ENCODE data around the gene C1QL2.

The C1QL2 gene

GRCh38 chr2:119197529-119198239, 39.1 kb upstream of the C1QL2 start:
- Histone ChIP-seq H3K79me1 (ENCODE audit: low read depth, low read length) (no peaks in the 10 kb centered on the region), H2BK12ac (ENCODE audit: low read length) (no peak overlapping the region), H3K4ac (ENCODE audit: low read length) (no peak overlapping the region), H2AFZ (ENCODE audit: low read length) (no peak overlapping the region), H3K4me1 (ENCODE audit: control insufficient read depth in 2 of 2, insufficient read depth in 1 of 2, low read depth in 1 of 2, low read length in 2 of 2) (peaks cover 0 to 3% of the 10 kb centered on the region in 2 donors), H3K14ac (ENCODE audit: low read length) (no peak overlapping the region), H3K4me3 (ENCODE audit: low read length in 2 of 2) (no peak overlapping the region), H3K36me3 (replicated peaks in 1 of 2; ENCODE audit: control insufficient read depth in 2 of 2, insufficient read depth in 2 of 2, low read length in 2 of 2) (no peaks in the 10 kb centered on the region), H3K9ac (ENCODE audit: low read depth, low read length, poor library complexity) (no peak overlapping the region), H2BK120ac (ENCODE audit: low read depth, low read length) (no peak overlapping the region), H3K4me2 (ENCODE audit: insufficient read depth, low read length, poor library complexity, severe bottlenecking) (no peak overlapping the region), H4K91ac (ENCODE audit: low read depth, low read length, poor library complexity) (no peak overlapping the region), H2AK5ac (ENCODE audit: low read depth, low read length) (no peak overlapping the region), H3K27ac (replicated peaks; ENCODE audit: low read length) (no peak overlapping the region), H3K18ac (ENCODE audit: low read length) (no peak overlapping the region), H4K8ac (ENCODE audit: low read depth, low read length) (no peak overlapping the region), H2BK5ac (ENCODE audit: low read length) (no peak overlapping the region), H3K27me3 (ENCODE audit: control insufficient read depth in 3 of 3, insufficient read depth in 3 of 3, low read depth in 1 of 3, low read length in 3 of 3) (peaks cover 0 to 12% (median 3%) of the 10 kb centered on the region in 3 experiments), H3K9me3 (replicated peaks in 1 of 2; ENCODE audit: control insufficient read depth in 2 of 2, insufficient read depth in 1 of 2, low read depth in 1 of 2, low read length in 2 of 2) (no peaks in the 10 kb centered on the region), H2BK15ac (ENCODE audit: low read length) (no peak overlapping the region), H3K23ac (ENCODE audit: low read depth, low read length, poor library complexity) (no peak overlapping the region)
- no CpG with 5 or more reads among the region's 10 CpGs for WGBS, 2 donors (ENCODE audit: extremely low coverage in 2 of 2, insufficient read length in 2 of 2, insufficient replicate concordance in 1 of 2)
- DNase-seq (ENCODE audit: low spot score): no peak

- H3K4me3 ChIP-seq (ENCODE audit: low read length in 2 of 2): no peak overlapping the region
- no peak overlapping the region for H2AFZ ChIP-seq (ENCODE audit: low read length)
- H2BK15ac ChIP-seq (ENCODE audit: low read length): no peak overlapping the region
- no peaks in the 10 kb centered on the region for H3K79me1 ChIP-seq (ENCODE audit: low read depth, low read length)
- H4K91ac ChIP-seq (ENCODE audit: low read depth, low read length, poor library complexity): no peak overlapping the region
- no peak overlapping the region for H2BK5ac ChIP-seq (ENCODE audit: low read length)
- no peak overlapping the region for H3K4me2 ChIP-seq (ENCODE audit: insufficient read depth, low read length, poor library complexity, severe bottlenecking)
- no peak overlapping the region for H3K18ac ChIP-seq (ENCODE audit: low read length)
- H3K4ac ChIP-seq (ENCODE audit: low read length): no peak overlapping the region
- H2BK12ac ChIP-seq (ENCODE audit: low read length): no peak overlapping the region
- no peaks in the 10 kb centered on the region for H3K36me3 ChIP-seq (replicated peaks in 1 of 2; ENCODE audit: control insufficient read depth in 2 of 2, insufficient read depth in 2 of 2, low read length in 2 of 2)
- no peaks in the 10 kb centered on the region for H3K9me3 ChIP-seq (replicated peaks in 1 of 2; ENCODE audit: control insufficient read depth in 2 of 2, insufficient read depth in 1 of 2, low read depth in 1 of 2, low read length in 2 of 2)
- no peak overlapping the region for H4K8ac ChIP-seq (ENCODE audit: low read depth, low read length)
- H3K23ac ChIP-seq (ENCODE audit: low read depth, low read length, poor library complexity): no peak overlapping the region
- H3K9ac ChIP-seq (ENCODE audit: low read depth, low read length, poor library complexity): no peak overlapping the region
- H2AK5ac ChIP-seq (ENCODE audit: low read depth, low read length): no peak overlapping the region
- no peak overlapping the region for H2BK120ac ChIP-seq (ENCODE audit: low read depth, low read length)
- peaks cover 0 to 12% (median 3%) of the 10 kb centered on the region in 3 experiments for H3K27me3 ChIP-seq (ENCODE audit: control insufficient read depth in 3 of 3, insufficient read depth in 3 of 3, low read depth in 1 of 3, low read length in 3 of 3)
- H3K4me1 ChIP-seq (ENCODE audit: control insufficient read depth in 2 of 2, insufficient read depth in 1 of 2, low read depth in 1 of 2, low read length in 2 of 2): peaks cover 0 to 3% of the 10 kb centered on the region in 2 donors
- no peak overlapping the region for H3K14ac ChIP-seq (ENCODE audit: low read length)
- no peak overlapping the region for H3K27ac ChIP-seq (replicated peaks; ENCODE audit: low read length)
- DNase-seq (ENCODE audit: low spot score): no peak
Observed at GRCh38 chr2:119197126-119197405, 38.5 kb upstream of the C1QL2 start.

- no peak overlapping the region for H3K18ac ChIP-seq (ENCODE audit: low read length)
Observed at GRCh38 chr2:119196301-119197125, 38.0 kb upstream of the C1QL2 start.

GRCh38 chr2:119195887-119196286, 37.3 kb upstream of the C1QL2 start:
- H3K27ac ChIP-seq (replicated peaks; ENCODE audit: low read length): no peak overlapping the region
- no peak overlapping the region for H3K23ac ChIP-seq (ENCODE audit: low read depth, low read length, poor library complexity)
- H3K36me3 ChIP-seq (replicated peaks in 1 of 2; ENCODE audit: control insufficient read depth in 2 of 2, insufficient read depth in 2 of 2, low read length in 2 of 2): no peaks in the 10 kb centered on the region
- no peak overlapping the region for H2BK120ac ChIP-seq (ENCODE audit: low read depth, low read length)
- no peak overlapping the region for H2AFZ ChIP-seq (ENCODE audit: low read length)
- H2BK5ac ChIP-seq (ENCODE audit: low read length): no peak overlapping the region
- H2BK15ac ChIP-seq (ENCODE audit: low read length): no peak overlapping the region
- no peak overlapping the region for H3K14ac ChIP-seq (ENCODE audit: low read length)
- no peak overlapping the region for H4K8ac ChIP-seq (ENCODE audit: low read depth, low read length)
- DNase-seq (ENCODE audit: low spot score): no peak
- H2AK5ac ChIP-seq (ENCODE audit: low read depth, low read length): no peak overlapping the region
- H3K4me3 ChIP-seq (ENCODE audit: low read length in 2 of 2): no peak overlapping the region
- peaks cover 0 to 12% (median 3%) of the 10 kb centered on the region in 3 experiments for H3K27me3 ChIP-seq (ENCODE audit: control insufficient read depth in 3 of 3, insufficient read depth in 3 of 3, low read depth in 1 of 3, low read length in 3 of 3)
- WGBS, 2 donors (ENCODE audit: extremely low coverage in 2 of 2, insufficient read length in 2 of 2, insufficient replicate concordance in 1 of 2): no CpG with 5 or more reads among the region's 2 CpGs
- H2BK12ac ChIP-seq (ENCODE audit: low read length): no peak overlapping the region
- peaks cover 0 to 3% of the 10 kb centered on the region in 2 donors for H3K4me1 ChIP-seq (ENCODE audit: control insufficient read depth in 2 of 2, insufficient read depth in 1 of 2, low read depth in 1 of 2, low read length in 2 of 2)
- H3K79me1 ChIP-seq (ENCODE audit: low read depth, low read length): no peaks in the 10 kb centered on the region
- no peak overlapping the region for H3K18ac ChIP-seq (ENCODE audit: low read length)
- H3K4me2 ChIP-seq (ENCODE audit: insufficient read depth, low read length, poor library complexity, severe bottlenecking): no peak overlapping the region
- no peak overlapping the region for H3K4ac ChIP-seq (ENCODE audit: low read length)
- H3K9me3 ChIP-seq (replicated peaks in 1 of 2; ENCODE audit: control insufficient read depth in 2 of 2, insufficient read depth in 1 of 2, low read depth in 1 of 2, low read length in 2 of 2): no peaks in the 10 kb centered on the region
- H3K9ac ChIP-seq (ENCODE audit: low read depth, low read length, poor library complexity): no peak overlapping the region
- H4K91ac ChIP-seq (ENCODE audit: low read depth, low read length, poor library complexity): no peak overlapping the region

More at GRCh38 chr2:119196301-119197125, 38.0 kb upstream of the C1QL2 start:
- Histone ChIP-seq H2BK15ac (ENCODE audit: low read length) (no peak overlapping the region), H2BK12ac (ENCODE audit: low read length) (no peak overlapping the region), H3K4me2 (ENCODE audit: insufficient read depth, low read length, poor library complexity, severe bottlenecking) (no peak overlapping the region), H4K91ac (ENCODE audit: low read depth, low read length, poor library complexity) (no peak overlapping the region), H2BK120ac (ENCODE audit: low read depth, low read length) (no peak overlapping the region), H3K27me3 (ENCODE audit: control insufficient read depth in 3 of 3, insufficient read depth in 3 of 3, low read depth in 1 of 3, low read length in 3 of 3) (peaks cover 0 to 12% (median 3%) of the 10 kb centered on the region in 3 experiments), H2BK5ac (ENCODE audit: low read length) (no peak overlapping the region), H3K9me3 (replicated peaks in 1 of 2; ENCODE audit: control insufficient read depth in 2 of 2, insufficient read depth in 1 of 2, low read depth in 1 of 2, low read length in 2 of 2) (no peaks in the 10 kb centered on the region), H2AK5ac (ENCODE audit: low read depth, low read length) (no peak overlapping the region), H3K27ac (replicated peaks; ENCODE audit: low read length) (no peak overlapping the region), H4K8ac (ENCODE audit: low read depth, low read length) (no peak overlapping the region), H3K4ac (ENCODE audit: low read length) (no peak overlapping the region), H3K4me3 (ENCODE audit: low read length in 2 of 2) (no peak overlapping the region), H3K36me3 (replicated peaks in 1 of 2; ENCODE audit: control insufficient read depth in 2 of 2, insufficient read depth in 2 of 2, low read length in 2 of 2) (no peaks in the 10 kb centered on the region), H2AFZ (ENCODE audit: low read length) (no peak overlapping the region), H3K9ac (ENCODE audit: low read depth, low read length, poor library complexity) (no peak overlapping the region), H3K14ac (ENCODE audit: low read length) (no peak overlapping the region), H3K79me1 (ENCODE audit: low read depth, low read length) (no peaks in the 10 kb centered on the region), H3K4me1 (ENCODE audit: control insufficient read depth in 2 of 2, insufficient read depth in 1 of 2, low read depth in 1 of 2, low read length in 2 of 2) (peaks cover 0 to 3% of the 10 kb centered on the region in 2 donors), H3K23ac (ENCODE audit: low read depth, low read length, poor library complexity) (no peak overlapping the region)
- no peak for DNase-seq (ENCODE audit: low spot score)
- WGBS, 2 donors (ENCODE audit: extremely low coverage in 2 of 2, insufficient read length in 2 of 2, insufficient replicate concordance in 1 of 2): no CpG with 5 or more reads among the region's 7 CpGs

Measured in neuronal stem cell (in vitro differentiated cells).